NCI-H1417 (cell line): ENCODE measurements around the gene SUPT3H.
"Not testable (repeated sequence)": the region's sequence is repeated elsewhere in the genome, so short reads cannot be mapped to it uniquely, and the experiment has no call there.

ENCODE experiments used
- DNase-seq, 3 experiments: peaks; one replicate each; lab custom pipeline; 2025; lab: John Stamatoyannopoulos, UW

The SUPT3H gene

DNA sequence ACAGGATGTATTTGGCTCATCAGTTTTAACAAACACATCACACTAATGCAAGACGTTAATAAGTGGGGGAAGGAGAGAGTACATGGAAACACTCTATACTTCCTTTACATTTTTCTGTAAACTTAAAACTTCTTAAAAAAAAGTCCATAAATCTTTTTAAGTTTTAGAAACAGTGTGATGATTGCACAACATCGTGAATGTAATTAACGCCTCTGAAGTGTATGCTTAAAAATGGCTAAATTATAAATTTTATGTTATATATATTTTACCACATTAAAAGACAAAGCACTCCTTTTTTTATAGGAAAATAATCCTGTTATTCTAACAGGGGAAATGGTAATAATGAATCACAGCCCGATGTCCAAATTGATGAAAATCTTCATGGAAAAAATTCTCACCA is 193.7 kb downstream of the SUPT3H start:
- no peak for DNase-seq

GRCh38 chr6:45176373-45176772 is 201.4 kb downstream of the SUPT3H start:
- not testable (repeated sequence) for DNase-seq

GRCh38 chr6:45175272-45175671 is 202.5 kb downstream of the SUPT3H start:
- no peak for DNase-seq

DNA sequence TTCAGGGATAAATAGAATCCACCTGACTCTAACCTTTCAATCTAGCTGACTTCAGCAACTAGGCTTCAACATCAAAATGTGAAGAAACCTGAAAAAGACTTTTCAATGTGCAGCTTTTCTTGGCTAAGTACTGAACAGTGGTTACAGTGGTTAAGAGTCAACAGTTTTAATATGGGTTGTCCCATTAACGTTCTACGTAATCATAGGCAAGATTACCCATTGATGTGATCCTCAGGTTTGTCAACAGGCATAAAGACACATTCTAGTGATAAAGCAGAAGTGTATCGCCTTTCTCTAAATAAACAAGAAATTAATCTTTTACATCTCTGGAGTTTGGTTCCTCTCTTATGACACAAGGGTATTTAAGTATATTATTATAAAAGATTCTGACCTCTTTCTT is 203.7 kb downstream of the SUPT3H start:
- DNase-seq: no peak

DNA sequence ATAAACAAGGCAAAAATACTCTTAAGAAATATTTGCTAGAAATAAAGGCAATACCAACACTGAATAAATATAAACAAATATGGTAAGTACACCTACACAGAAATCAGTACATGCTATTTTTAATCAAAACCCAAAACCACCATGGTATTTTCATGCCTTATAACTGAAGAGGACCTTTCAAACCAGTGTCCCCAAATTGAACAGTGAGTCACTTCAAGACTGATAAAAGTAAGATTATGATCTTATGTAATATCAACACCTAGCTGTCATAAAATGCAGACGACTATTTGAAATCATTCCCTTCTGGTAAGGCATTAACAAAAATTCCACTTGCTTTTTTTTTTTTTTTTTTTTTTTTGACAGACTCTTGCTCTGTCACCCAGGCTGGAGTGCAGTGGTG is 206.4 kb downstream of the SUPT3H start:
- DNase-seq: no peak

- no peak for DNase-seq
Observed at GRCh38 chr6:45170309-45170708, 207.4 kb downstream of the SUPT3H start.

GRCh38 chr6:45169815-45170214 is 207.9 kb downstream of the SUPT3H start:
- peak in 1 of 3 experiments; percentile 6 for DNase-seq

GRCh38 chr6:45163952-45164766 is 213.6 kb downstream of the SUPT3H start:
- DNase-seq: no peak

- DNase-seq: no peak
Observed at GRCh38 chr6:45160305-45160704, 217.4 kb downstream of the SUPT3H start.

DNA sequence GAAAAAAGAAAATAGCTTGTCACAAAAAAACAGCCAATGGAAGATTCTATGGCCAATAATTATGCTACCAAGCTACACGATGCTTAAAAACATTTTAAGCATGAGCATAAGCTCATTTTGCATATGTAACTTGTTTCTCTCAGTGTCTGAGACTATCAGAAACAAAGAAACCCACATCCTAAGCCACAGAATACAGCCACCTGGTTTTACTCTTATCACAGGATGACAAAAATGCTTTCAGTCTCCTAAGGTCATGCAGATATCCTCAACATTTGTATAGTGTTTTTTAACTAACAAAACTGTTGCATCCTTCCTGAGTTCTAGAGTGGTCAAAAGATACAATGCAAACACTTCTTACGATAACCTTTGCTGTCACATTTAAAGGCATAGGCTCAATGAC is 221.7 kb downstream of the SUPT3H start:
- no peak for DNase-seq

DNA sequence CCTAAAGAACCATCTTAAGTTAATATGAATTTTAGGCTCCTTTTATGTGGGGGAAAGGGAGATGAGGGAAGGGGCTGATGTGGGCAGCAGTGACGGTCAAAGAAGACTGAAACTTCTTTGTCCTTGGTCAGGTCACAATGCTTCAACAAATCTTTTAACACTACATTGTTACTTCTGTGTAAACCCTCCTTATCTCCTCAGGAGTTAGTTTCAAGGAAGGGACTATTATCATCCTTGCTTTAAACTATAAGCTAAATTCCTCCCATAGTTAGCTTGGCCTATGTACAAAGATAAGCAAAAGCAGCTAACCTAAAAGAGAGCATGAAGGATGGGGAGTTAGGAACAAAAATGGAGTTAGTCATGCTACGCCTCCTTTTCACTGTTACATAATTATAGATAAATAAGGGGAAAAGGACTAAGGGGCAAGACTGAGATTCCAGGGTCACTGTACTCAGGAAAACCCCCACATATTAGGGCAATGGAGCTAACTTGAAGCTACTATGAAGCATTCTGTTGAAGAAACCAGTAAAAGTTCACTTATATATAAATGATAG is 222.3 kb downstream of the SUPT3H start:
- no peak for DNase-seq

- no peak for DNase-seq
Observed at GRCh38 chr6:45154679-45155078, 223.1 kb downstream of the SUPT3H start.

DNA sequence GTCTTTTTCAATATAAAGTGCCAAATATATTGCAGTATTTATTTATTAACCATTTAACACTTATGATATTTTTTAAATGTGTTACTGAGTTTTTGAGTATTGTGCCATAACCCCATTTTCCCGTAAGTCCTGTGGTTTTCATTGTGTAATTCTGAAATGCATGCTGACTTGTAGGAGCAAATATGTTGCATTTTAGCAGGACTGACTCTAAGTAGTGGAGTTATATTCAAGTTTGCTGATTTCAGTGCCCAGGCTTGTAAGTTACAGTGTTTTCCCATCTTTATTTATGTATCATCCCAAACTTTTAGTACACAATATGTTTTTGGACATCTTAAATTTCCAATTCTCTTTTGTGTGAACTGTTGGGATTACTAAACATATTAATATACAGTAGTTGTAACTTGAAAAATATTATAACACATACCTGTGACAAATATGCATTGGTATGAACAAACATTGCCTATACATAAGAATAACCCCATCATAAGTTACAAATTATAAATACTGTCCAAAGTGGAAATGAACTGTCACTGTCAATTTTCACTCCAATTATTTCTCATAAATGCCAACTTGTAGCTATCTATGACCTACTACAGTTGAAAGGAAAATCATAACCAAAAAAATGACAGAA is 228.9 kb downstream of the SUPT3H start:
- no peak for DNase-seq

DNA sequence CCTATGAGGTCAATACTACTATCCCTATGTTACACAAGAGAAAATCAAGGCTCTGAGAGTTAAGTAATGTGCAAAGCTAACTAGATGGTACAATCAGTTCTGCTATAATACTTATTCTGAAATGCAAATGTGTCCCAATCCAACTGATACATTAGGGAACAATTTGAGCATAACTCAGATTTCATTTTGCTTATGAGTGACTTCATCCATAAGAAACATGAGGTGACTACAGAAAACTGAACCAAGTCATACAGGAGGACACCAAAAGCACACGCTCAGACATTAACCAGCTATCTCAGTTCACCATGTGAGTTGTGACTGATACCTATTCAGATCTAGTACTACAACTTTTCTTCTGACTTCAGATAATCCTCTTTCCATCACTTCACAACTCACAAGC is 229.5 kb downstream of the SUPT3H start:
- DNase-seq: no peak

- not testable (repeated sequence) for DNase-seq
Observed at GRCh38 chr6:45145658-45146057, 232.1 kb downstream of the SUPT3H start.

DNA sequence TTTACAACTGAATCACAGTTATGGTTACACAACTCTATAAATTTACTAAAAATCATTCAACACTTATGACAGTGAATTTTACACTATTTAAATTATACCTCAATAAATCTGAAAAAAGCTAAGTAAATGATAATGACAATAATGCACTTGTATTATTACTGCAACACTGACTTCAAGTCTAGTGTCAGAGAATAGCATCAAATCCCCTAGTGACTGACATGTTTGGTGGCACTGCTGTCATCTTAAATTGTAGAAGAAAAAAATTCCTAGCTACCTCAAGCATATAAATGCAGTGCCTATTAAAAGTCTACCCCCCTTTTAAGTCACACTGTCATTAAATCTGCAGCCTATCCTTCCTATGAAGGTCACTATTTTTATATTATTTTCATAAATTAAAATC is 239.0 kb downstream of the SUPT3H start:
- no peak for DNase-seq

DNA sequence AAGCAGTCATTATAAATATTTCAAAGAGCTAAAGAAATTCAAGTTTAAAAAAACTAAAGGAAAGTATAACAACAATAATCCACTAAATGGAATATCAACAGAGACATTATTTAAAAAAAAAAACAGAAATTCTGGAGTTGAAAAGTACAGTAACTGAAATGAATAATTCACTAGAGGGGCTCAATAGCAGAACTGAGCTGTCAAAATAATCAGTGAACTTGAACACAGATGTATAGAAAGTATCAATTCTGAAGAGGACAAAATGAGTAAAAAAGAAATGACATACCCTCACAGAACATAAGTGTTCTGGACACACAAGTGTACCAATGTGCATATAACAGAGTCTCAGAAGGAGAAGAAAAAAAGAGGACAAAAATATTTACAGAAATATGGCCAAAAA is 241.2 kb downstream of the SUPT3H start:
- no peak for DNase-seq

DNA sequence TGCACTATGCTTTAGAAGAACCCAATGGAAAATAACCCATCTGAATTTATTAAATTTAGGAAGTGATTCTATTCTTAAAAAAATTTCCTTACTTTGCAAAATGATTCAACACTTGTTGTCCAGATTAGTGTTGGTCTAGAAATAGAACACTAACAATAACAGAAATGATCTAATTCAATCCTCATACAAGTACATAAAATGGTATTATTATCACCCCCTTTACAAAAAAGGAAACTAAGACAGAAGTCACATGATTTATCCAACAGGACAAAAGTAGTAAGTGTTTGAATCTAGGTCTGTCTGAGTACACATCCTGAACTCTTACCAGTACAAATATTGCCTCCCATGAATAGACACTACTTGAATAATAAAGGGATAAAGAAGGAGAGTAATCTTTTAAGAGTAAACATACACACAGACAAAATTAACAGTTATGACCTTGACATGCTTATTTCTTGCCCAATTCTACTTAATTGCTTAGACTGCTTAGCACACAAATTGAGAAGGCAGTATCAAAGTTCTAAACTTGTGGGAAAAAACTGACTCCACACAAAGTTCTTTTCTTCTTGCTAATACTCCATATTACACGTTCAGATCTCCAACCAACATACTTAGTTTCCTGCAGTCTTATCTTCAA is 245.0 kb downstream of the SUPT3H start:
- DNase-seq: no peak

GRCh38 chr6:45132059-45132458 is 245.7 kb downstream of the SUPT3H start:
- no peak for DNase-seq

DNA sequence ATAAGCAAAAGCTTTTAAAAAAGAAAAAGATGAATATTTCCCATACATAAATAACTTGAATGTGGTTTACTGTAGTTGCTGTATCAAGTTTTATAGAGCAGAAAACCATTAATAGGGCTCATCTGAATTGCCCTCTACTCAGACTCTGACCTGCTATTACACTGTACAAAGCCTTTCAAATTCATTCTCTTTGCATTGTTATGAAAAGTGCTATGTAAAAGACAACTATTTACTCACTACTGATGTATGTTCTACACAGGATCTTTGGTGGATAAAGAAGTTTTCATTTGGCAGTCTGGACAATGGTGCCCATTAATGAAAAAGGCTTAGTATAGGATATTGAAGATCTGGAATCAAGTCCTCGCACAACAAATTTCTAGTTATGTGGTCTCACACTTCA is 248.7 kb downstream of the SUPT3H start:
- no peak for DNase-seq

DNA sequence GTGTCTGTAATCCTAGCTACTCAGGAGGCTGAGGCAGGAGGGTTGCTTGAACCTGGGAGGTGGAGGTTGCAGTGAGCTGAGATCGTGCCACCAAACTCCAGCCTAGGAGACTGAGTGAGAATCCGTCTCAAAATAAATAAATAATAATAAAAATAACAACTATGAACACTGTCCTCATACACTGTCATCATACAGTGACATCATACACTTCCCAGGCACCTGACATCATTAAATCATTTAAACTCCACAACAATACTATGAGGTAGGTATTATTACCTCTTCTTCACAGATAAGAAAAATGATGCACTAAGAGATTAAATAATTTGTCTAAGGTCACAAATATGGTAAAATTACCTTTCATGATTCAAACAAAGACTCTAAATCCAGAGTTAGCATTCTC is 250.5 kb downstream of the SUPT3H start:
- no peak for DNase-seq

- DNase-seq: no peak
Observed at GRCh38 chr6:45126033-45126432, 251.7 kb downstream of the SUPT3H start.

- no peak for DNase-seq
Observed at GRCh38 chr6:45123023-45123422, 254.7 kb downstream of the SUPT3H start.
